22Rv1 (cell line): ENCODE measurements around the gene USP30.

Experiments used
- ZFX ChIP-seq: fragments of 450-650 bp; IDR thresholded peaks from 2 replicates; pipeline ENCODE4 v1.6.1; 2017; ENCODE audit warnings: antibody characterized with exemption, borderline replicate concordance
- TF ChIP-seq, protein P1 (sequence below): fragments of 450-650 bp; IDR thresholded peaks from 2 replicates; pipeline ENCODE4 v1.5.1; 2017; ENCODE audit warnings: mild to moderate bottlenecking

DNA sequence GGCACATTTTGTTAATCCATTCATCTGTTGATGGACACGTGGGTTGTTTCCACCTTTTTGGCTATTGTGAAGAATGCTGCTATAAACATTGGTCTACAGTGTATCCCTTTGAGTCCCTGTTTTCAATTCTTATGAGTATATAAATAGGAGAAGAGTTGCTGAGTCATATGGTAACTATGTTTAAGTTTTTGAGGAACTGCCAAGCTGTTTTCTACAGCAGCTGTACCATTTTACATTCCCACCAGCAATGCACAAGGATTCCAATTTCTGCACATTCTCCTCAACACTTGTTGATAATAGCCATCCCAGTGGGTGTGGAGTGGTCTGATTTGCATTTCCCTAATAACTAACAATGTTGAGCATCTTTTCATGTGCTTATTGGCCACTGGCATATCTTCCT is 24.6 kb upstream of the USP30 start:
- TF ChIP-seq, protein P1, sequence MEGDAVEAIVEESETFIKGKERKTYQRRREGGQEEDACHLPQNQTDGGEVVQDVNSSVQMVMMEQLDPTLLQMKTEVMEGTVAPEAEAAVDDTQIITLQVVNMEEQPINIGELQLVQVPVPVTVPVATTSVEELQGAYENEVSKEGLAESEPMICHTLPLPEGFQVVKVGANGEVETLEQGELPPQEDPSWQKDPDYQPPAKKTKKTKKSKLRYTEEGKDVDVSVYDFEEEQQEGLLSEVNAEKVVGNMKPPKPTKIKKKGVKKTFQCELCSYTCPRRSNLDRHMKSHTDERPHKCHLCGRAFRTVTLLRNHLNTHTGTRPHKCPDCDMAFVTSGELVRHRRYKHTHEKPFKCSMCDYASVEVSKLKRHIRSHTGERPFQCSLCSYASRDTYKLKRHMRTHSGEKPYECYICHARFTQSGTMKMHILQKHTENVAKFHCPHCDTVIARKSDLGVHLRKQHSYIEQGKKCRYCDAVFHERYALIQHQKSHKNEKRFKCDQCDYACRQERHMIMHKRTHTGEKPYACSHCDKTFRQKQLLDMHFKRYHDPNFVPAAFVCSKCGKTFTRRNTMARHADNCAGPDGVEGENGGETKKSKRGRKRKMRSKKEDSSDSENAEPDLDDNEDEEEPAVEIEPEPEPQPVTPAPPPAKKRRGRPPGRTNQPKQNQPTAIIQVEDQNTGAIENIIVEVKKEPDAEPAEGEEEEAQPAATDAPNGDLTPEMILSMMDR: no peak
- TF ChIP-seq ZFX: no peak
